Measurements from ENCODE around the gene FHIT.
"Not testable (repeated sequence)": the region's sequence is repeated elsewhere in the genome, so short reads cannot be mapped to it uniquely, and the experiment has no call there.

The FHIT gene

DNA sequence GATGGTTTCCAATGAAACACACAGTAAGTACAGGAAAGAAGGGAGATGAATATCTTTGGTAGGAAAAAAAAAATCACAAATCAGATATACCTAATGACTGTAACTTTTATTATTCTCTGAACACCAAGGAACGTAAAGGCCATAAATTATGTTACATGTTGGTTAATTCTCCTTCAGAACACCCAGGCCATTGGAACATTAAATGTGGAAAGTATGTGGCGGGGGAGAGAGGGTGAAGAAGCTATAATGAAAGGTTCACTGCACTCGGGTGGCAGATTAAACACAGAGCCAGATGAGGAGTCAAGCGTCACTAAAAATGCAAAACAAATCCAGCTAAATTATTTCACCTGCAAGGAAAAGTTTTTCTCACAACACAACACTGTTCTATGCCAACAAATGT lies 193.8 kb downstream of the FHIT start:
- no peak for DNase-seq (ENCODE audit: low read depth)
- TF ChIP-seq, protein P1, sequence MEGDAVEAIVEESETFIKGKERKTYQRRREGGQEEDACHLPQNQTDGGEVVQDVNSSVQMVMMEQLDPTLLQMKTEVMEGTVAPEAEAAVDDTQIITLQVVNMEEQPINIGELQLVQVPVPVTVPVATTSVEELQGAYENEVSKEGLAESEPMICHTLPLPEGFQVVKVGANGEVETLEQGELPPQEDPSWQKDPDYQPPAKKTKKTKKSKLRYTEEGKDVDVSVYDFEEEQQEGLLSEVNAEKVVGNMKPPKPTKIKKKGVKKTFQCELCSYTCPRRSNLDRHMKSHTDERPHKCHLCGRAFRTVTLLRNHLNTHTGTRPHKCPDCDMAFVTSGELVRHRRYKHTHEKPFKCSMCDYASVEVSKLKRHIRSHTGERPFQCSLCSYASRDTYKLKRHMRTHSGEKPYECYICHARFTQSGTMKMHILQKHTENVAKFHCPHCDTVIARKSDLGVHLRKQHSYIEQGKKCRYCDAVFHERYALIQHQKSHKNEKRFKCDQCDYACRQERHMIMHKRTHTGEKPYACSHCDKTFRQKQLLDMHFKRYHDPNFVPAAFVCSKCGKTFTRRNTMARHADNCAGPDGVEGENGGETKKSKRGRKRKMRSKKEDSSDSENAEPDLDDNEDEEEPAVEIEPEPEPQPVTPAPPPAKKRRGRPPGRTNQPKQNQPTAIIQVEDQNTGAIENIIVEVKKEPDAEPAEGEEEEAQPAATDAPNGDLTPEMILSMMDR (conservative IDR thresholded peaks at IDR 0.05; ENCODE audit: low read depth, low read length): no peak
- no peak overlapping the region for H3K4me3 ChIP-seq (ENCODE audit: low read length)

DNA sequence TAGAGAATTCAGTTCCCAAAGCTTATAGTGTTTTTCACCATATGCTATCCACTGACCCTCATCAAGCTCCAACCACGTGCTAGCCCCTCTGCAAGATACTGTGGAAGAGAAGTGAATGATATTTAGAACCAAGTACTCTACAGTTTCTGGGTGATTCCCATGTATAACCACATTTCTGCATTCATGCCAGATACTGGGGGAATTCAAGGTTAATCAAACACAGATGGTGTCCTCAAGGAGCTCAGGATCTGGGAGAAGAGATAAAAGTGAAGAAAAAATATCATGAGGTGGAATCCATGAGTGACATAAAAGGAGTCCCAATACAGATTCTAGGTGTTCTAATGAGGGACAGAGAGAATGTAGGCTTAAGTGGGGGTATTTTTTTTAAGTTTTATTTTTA lies 195.8 kb downstream of the FHIT start:
- H3K4me3 ChIP-seq (ENCODE audit: low read length): no peak overlapping the region
- no peak for DNase-seq (ENCODE audit: low read depth)
- TF ChIP-seq, protein P1 (conservative IDR thresholded peaks at IDR 0.05; ENCODE audit: low read depth, low read length): no peak

DNA sequence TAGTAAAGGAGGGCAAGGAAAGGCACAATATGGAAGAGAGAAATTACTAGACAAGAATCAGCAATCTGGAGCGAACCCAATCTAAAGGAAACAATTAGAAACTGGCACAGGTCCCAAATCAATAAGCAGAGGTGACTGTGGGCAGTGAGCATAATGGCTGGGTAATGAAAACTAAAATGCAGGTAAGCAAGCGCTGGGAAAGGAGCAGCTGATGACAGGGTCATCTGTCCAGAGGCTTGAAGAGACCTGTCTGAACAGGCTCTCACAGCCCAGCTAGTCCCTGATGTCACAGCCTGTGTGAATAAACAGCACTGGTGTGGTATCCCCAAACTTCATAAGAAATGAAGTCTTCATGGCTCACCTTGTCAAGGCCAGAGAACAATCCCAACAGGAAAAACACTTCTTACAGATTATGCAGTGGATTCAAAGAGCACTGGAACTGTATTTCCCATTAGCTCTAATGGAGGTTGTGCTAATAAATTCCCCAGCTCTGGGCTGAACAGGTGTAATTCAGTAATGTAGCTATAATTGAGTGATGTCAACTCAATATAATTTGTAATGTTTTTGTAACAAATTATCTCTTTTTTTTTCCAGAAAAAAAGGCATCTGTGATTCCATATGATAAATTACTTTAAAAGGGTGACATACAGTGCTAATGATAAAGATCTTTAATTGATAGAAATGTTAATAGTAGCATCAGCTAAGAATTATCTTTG lies 197.3 kb downstream of the FHIT start:
- H3K4me3 ChIP-seq (ENCODE audit: low read length): no peak overlapping the region
- TF ChIP-seq, protein P1 (conservative IDR thresholded peaks at IDR 0.05; ENCODE audit: low read depth, low read length): no peak
- DNase-seq (ENCODE audit: low read depth): no peak

DNA sequence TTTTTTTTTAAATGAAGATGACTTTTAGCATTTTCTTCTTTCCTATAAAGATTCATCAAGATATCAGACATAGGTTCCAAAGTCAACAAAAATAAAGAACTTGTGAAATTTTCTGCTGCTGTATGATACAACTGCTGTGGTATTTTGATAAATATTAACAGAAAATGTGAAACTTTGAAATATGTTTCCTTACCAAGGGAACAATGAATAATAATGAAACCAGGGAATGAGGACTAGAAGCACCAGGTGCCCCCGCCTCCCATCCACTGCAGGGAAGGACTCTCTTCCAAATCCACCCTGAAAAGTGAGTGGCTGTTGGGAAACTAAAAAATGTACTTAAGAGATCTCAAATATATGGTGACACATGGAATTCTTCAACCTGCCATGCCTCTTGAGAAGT lies 198.4 kb downstream of the FHIT start:
- TF ChIP-seq, protein P1 (conservative IDR thresholded peaks at IDR 0.05; ENCODE audit: low read depth, low read length): no peak
- no peak for DNase-seq (ENCODE audit: low read depth)
- H3K4me3 ChIP-seq (ENCODE audit: low read length): no peak overlapping the region

DNA sequence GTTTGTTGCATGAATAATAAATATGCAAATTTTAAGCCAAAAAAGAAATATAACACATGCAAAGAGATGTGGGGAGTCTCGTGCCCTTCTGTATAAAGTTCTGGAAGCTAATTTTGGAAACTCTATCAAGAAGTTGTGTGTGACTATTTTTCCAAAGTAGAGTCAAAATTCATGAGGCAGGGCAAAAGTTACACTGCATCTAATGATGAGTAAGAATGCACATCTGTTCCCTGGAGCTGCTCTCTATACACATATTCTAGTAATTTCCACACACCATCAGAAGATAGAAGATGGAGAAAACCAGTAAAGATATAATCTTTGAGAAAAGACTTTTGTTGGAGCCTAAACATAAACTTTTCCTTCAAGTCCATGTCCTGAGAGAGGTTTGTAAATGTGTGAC lies 199.6 kb downstream of the FHIT start:
- TF ChIP-seq, protein P1 (conservative IDR thresholded peaks at IDR 0.05; ENCODE audit: low read depth, low read length): no peak
- DNase-seq (ENCODE audit: low read depth): no peak
- H3K4me3 ChIP-seq (ENCODE audit: low read length): no peak overlapping the region

DNA sequence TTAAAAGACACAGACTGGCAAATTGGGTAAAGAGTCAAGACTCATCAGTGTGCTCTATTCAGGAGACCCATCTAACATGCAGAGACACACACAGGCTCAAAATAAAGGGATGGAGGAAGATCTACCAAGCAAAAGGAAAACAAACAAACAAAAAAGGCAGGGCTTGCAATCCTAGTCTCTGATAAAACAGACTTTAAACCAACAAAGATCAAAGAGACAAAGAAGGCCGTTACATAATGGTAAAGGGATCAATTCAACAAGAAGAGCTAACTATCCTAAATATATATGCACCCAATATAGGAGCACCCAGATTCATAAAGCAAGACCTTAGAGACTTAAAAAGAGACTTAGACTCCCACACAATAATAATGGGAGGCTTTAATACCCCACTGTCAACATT lies 206.1 kb downstream of the FHIT start:
- DNase-seq (ENCODE audit: low read depth); H3K4me3 ChIP-seq (ENCODE audit: low read length): not testable (repeated sequence)

DNA sequence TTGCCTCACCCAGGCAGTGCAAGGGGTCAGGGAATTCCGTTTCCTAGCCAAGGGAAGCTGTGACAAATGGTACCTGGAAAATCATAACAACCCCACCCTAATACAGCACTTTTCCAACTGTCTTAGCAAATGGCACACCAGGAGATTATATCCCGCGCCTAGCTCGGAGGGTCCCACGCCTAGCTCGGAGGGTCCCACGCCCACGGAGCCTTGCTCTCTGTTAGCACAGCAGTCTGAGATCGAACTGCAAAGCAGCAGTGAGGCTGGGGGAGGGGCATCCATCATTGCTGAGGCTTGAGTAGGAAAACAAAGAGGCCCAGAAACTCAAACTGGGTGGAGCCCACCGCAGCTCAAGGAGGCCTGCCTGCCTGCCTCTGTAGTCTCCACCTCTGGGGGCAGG lies 208.1 kb downstream of the FHIT start:
- TF ChIP-seq, protein P1 (conservative IDR thresholded peaks at IDR 0.05; ENCODE audit: low read depth, low read length): no peak
- no peak overlapping the region for H3K4me3 ChIP-seq (ENCODE audit: low read length)
- no peak for DNase-seq (ENCODE audit: low read depth)
